ENCODE results near the gene FBN3.

Gene FBN3

DNA sequence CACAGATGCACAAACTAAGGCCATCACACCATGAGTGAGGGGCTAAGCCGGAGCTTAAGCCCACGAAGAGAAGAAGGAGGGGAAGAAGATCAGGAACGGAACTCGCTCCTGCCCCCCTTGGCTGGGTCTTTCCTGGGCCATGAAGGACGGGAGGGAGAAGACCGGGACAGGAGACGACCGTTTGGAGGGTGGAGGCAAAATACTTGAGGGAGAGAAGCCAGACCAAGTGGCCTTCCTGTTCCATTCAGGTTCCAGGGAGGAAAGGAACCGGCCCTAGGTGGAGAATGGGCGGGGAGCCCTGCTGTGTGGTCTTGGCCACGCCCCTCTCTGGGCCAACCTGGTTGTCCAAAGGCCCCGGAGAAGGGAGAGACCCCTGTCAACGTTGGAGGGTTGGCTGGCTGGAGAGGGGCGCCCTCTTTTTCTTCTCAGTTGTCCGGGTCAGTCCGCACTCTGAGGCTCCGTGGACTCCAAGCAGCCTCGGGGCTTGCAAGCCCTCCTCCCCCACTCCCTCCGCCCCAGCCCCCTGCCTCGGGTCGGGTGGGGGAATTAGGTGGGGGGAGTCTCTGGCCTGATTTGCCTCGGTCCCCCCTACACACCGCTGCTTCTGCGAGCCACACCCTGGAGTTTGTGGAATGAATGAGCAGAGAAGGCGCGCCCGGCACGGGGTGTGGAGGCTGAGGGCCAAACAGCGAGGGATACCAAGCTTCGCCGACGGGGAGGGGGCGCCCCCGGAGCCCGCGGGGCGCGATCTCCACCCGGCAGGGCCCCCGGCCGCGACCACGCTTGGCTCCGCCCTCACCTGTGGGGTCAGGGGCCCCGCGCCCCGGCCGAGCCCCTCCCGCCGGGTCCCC is 757 bp downstream of the FBN3 start:
- no peak overlapping the region for H3K4me3 ChIP-seq (ENCODE audit: low read depth, low read length)
- DNase-seq (ENCODE audit: low read depth), result no peak
- TF ChIP-seq, protein P1, sequence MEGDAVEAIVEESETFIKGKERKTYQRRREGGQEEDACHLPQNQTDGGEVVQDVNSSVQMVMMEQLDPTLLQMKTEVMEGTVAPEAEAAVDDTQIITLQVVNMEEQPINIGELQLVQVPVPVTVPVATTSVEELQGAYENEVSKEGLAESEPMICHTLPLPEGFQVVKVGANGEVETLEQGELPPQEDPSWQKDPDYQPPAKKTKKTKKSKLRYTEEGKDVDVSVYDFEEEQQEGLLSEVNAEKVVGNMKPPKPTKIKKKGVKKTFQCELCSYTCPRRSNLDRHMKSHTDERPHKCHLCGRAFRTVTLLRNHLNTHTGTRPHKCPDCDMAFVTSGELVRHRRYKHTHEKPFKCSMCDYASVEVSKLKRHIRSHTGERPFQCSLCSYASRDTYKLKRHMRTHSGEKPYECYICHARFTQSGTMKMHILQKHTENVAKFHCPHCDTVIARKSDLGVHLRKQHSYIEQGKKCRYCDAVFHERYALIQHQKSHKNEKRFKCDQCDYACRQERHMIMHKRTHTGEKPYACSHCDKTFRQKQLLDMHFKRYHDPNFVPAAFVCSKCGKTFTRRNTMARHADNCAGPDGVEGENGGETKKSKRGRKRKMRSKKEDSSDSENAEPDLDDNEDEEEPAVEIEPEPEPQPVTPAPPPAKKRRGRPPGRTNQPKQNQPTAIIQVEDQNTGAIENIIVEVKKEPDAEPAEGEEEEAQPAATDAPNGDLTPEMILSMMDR (IDR thresholded peaks at IDR 0.05; ENCODE audit: low read depth, low read length, missing control alignments), result no peak

DNA sequence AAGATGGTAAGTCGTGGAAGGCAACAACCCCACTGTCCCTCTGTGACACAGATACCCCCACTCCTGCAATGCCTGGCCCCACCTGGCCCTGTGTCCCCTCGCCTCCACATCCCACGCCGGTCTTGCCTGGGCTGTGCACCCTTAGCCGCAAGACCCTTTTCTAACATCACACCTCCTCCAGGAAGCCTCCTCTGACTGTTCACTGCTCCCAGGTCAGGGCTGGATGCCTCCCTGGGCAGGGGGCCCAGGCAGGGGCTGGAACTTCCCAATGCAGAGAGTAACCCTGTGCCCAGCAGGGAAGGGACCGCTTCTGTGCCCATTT is 1.3 kb downstream of the FBN3 start:
- no peak for DNase-seq (ENCODE audit: low read depth)
- no peak overlapping the region for H3K4me3 ChIP-seq (ENCODE audit: low read depth, low read length)
- TF ChIP-seq, protein P1 (IDR thresholded peaks at IDR 0.05; ENCODE audit: low read depth, low read length, missing control alignments), result no peak

DNA sequence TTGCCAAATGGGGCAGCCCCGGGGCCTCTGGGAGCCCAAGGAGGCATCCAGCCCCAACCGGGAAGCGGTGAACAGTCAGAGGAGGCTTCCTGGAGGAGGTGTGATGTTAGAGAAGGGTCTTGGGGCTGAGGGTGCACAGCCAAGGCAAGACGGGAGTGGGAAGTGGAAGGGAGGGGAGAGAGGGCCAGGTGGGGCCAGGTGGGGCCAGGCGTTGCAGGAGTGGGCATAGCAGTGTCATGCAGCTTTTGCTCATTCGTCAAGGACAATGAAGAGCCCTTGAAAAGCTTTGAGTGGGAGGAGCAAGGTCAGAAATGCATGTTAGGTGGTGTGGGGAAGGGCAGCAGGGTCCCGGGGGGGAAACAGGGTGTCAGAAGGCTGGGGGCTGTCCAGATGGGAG is 1.8 kb downstream of the FBN3 start:
- no peak for DNase-seq (ENCODE audit: low read depth)
- H3K4me3 ChIP-seq (ENCODE audit: low read depth, low read length), result no peak overlapping the region
- TF ChIP-seq, protein P1 (IDR thresholded peaks at IDR 0.05; ENCODE audit: low read depth, low read length, missing control alignments), result no peak

DNA sequence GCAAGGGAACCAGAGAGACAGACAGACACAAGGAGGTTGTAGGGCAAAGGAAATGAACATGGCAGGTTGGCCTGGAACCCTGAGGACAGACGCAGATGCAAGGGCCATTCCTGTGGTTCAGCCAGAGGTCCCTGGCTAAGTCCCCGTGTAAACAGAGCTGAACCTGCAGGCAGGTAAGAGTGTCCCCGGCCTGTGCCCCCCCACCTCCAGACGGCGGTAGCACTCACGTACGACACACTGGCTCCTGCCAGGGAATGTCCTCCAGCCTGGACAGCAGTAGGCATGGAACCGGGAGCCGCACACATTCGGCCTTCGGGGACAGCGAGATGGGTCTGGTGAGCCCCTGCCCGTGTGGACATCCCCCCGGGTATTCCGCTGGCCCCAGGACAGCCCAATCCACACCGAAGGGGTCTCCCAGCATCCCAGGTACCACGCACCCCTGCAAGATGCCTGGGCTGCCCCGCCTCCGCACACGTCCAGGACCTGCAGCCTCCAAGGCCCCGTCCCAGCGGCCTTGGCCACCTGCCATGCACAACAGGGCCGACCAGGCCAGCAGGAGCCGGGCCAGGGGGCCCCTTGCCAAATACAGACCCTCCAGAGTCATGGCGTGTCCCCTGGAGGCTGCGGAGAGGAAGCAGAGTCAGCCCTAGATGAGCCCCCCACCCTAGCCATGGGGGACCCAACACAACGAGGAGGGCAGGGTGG is 2.4 kb downstream of the FBN3 start:
- H3K4me3 ChIP-seq (ENCODE audit: low read depth, low read length), result no peak overlapping the region
- TF ChIP-seq, protein P1 (IDR thresholded peaks at IDR 0.05; ENCODE audit: low read depth, low read length, missing control alignments), result no peak
- DNase-seq (ENCODE audit: low read depth), result no peak

DNA sequence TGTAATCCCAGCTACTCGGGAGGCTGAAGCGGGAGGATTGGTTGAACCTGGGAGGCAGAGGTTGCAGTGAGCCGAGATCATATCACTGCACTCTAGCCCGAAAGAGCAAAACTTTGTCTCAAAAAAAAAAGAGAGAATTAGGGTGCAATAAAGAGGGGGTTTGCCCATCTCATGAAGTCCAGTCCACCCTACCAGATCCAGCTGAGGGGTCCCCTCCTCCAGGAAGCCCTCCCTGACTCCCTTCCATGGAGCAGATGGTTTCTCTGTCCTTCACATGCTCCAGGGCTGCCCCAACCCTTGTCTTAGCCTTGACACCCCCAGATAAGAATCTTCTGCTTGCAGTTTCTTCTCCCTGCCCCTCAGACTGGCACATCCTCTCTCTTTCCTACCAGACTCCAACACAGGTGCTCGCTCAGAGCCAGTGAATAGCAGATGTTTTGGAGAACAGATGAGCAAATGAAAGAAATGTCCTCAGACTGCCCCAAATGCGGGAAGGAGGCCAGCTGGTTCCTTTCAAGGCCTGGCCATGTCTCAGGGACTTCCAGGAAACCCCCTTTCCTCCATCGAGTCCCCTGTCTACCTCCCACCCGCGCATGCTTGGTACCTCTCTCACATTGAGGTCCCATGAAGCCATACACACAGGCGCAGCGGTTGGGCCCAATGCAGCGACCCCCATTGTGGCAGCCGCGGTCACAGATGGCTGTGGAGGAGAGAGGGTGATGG is 5.0 kb downstream of the FBN3 start:
- TF ChIP-seq, protein P1 (IDR thresholded peaks at IDR 0.05; ENCODE audit: low read depth, low read length, missing control alignments), result no peak
- DNase-seq (ENCODE audit: low read depth), result no peak
- H3K4me3 ChIP-seq (ENCODE audit: low read depth, low read length), result no peak overlapping the region

DNA sequence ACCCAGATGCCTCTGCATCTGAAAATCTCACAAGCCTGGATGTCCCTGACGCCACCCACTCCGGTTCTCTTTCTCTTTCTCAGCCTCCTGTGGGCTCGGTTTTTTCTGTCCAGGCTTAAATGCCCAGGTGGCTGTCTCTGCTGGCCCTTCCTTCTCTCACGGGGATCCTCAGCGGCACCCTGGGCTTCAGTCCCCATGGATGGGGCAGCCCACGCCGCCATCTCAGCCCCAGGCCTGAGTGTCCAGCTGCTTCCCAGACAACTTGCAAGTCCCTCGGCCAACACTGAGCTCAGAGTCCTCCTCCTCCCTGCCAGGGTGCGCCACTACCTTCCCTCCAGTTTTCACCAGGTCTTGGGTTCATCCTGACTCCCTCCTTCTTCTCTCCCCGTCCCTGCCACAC is 6.4 kb downstream of the FBN3 start:
- TF ChIP-seq, protein P1 (IDR thresholded peaks at IDR 0.05; ENCODE audit: low read depth, low read length, missing control alignments), result no peak
- no peak for DNase-seq (ENCODE audit: low read depth)
- H3K4me3 ChIP-seq (ENCODE audit: low read depth, low read length), result no peak overlapping the region

Data from GM12864 (cell line).